Testis (tissue), 2 donors: Measurements from ENCODE around the gene FRMD1.

Experiments used
- POLR2A ChIP-seq: fragments of 450-650 bp; IDR thresholded peaks from one replicate; pipeline ENCODE4 v1.6.1; 2017; ENCODE audit warnings: antibody characterized with exemption, mild to moderate bottlenecking, moderate library complexity
- TF ChIP-seq, protein P1 (sequence below), 3 experiments: fragments of 450-650 bp in 2 of 3; fragments of 200-600 bp in 1 of 3; sonication (generic) in 1 of 3; IDR thresholded peaks; one replicate each; pipeline ENCODE4 v1.5.1; 2016 to 2019; ENCODE audit warnings: antibody characterized with exemption in 3 of 3, mild to moderate bottlenecking in 2 of 3, moderate library complexity in 1 of 3

DNA sequence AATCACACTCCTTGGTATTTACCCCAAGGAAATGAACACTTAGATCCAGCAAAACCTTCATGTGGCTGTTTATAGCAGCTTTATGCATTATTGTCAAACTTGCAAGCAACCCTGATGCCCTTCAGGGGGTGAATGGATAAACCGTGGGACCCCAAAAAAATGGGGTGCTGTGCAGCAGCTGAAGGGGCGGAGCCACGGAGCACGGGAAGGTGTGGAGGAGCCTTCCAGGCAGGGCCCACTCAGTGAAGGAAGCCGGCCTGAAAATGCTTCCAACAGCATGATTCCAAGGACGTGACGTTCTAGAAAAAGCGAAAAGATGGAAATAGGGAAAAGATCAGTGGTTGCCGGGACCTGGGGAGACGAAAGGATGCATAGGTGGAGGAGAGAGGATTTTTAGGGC, 25.6 kb upstream of the FRMD1 start:
- TF ChIP-seq, protein P1, sequence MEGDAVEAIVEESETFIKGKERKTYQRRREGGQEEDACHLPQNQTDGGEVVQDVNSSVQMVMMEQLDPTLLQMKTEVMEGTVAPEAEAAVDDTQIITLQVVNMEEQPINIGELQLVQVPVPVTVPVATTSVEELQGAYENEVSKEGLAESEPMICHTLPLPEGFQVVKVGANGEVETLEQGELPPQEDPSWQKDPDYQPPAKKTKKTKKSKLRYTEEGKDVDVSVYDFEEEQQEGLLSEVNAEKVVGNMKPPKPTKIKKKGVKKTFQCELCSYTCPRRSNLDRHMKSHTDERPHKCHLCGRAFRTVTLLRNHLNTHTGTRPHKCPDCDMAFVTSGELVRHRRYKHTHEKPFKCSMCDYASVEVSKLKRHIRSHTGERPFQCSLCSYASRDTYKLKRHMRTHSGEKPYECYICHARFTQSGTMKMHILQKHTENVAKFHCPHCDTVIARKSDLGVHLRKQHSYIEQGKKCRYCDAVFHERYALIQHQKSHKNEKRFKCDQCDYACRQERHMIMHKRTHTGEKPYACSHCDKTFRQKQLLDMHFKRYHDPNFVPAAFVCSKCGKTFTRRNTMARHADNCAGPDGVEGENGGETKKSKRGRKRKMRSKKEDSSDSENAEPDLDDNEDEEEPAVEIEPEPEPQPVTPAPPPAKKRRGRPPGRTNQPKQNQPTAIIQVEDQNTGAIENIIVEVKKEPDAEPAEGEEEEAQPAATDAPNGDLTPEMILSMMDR (IDR thresholded peaks at IDR 0.05), result no peak
- no peak for TF ChIP-seq POLR2A
